ENCODE measurements around the gene SOX2. TPM values are rescaled to one million over a fixed set of nuclear protein-coding genes. Genes with fewer than 3 reads are reported as not detected.

SOX2 gene
- total and polyA plus RNA-seq, 2 of the 13 experiments (the other 11 are each of a cell fraction or from before 2014, with no cell fraction given): not detected

- TF ChIP-seq NR2C2 (CRISPR knock-in tag; IDR thresholded peaks at IDR 0.05; ENCODE audit: borderline replicate concordance): no peak
These were observed 12.0 kb downstream of the SOX2 start (continued) for GRCh38 chr3:181723625-181724191.

- Histone ChIP-seq H3K79me2 (ENCODE audit: insufficient read depth, low read length) (no peaks in the 10 kb centered on the region), H3K9ac (ENCODE audit: insufficient read depth, low read depth, low read length) (no peak overlapping the region), H3K27ac (ENCODE audit: extremely low read length, insufficient read depth, low read length) (no peak overlapping the region), H3K4me3 (replicated peaks in 1 of 3; ENCODE audit: insufficient read depth in 1 of 3, low read depth in 2 of 3, low read length in 3 of 3) (no peak overlapping the region), H4K20me1 (ENCODE audit: insufficient read depth, low read length) (no peaks in the 10 kb centered on the region), H3K27me3 (ENCODE audit: control insufficient read depth in 1 of 2, insufficient read depth in 2 of 2, low read length in 2 of 2) (peaks cover 0 to 43% of the 10 kb centered on the region in 2 experiments; a peak in 3 of 5 replicates), H3K36me3 (replicated peaks in 1 of 2; ENCODE audit: control insufficient read depth in 1 of 2, insufficient read depth in 2 of 2, low read length in 2 of 2) (no peaks in the 10 kb centered on the region), H3K4me1 (ENCODE audit: insufficient read depth, low read length) (peaks cover 13% of the 10 kb centered on the region), H3K4me2 (ENCODE audit: low read depth, low read length) (no peak overlapping the region), H2AFZ (ENCODE audit: low read length) (no peak overlapping the region), H3K9me3 (ENCODE audit: low read length) (no peaks in the 10 kb centered on the region)
- CTCF ChIA-PET (ENCODE audit: low intra/inter-chr PET ratio, low total read pairs): no interaction called here
- no peak for ATAC-seq
- no peak for FAIRE-seq
- intact Hi-C loops (cut with micrococcal nuclease; ENCODE audit: unreplicated experiment) (no loop called here), in situ Hi-C loops (cut with HindIII; ENCODE audit: extremely low pct_ligation_motif_present, low pct_unique_long_range_greater_than_20kb) (loop anchor here (25.0 kb wide), 1 partner anchor 763 kb away; no protein-coding TSS in a partner anchor)
- POLR2A ChIA-PET: no interaction called here
- BruUV-seq (replicated peaks): no TSS peak
- DNase-seq (ENCODE audit: low spot score): no peak
- 80% methylated on average over 31 of the region's 31 CpGs for WGBS (ENCODE audit: low lambda C conversion rate)
- TF ChIP-seq PHF8 (CRISPR knock-in tag; IDR thresholded peaks at IDR 0.05): no peak
- peak in 1 of 2 experiments; percentile 21; a peak in 1 of 4 replicates for TF ChIP-seq MAFK (conservative IDR thresholded peaks at IDR 0.05 in 1 of 2, IDR thresholded peaks at IDR 0.05 in 1 of 2; ENCODE audit: low read length in 2 of 2)
These were observed 12.7 kb downstream of the SOX2 start for GRCh38 chr3:181724192-181724965.

GRCh38 chr3:181725131-181725731, 13.5 kb downstream of the SOX2 start:
- Histone ChIP-seq H3K4me1 (ENCODE audit: insufficient read depth, low read length) (peaks cover 13% of the 10 kb centered on the region), H3K36me3 (replicated peaks in 1 of 2; ENCODE audit: control insufficient read depth in 1 of 2, insufficient read depth in 2 of 2, low read length in 2 of 2) (no peaks in the 10 kb centered on the region), H3K4me3 (replicated peaks in 1 of 3; ENCODE audit: insufficient read depth in 1 of 3, low read depth in 2 of 3, low read length in 3 of 3) (no peak overlapping the region), H3K27me3 (ENCODE audit: control insufficient read depth in 1 of 2, insufficient read depth in 2 of 2, low read length in 2 of 2) (peaks cover 0 to 39% of the 10 kb centered on the region in 2 experiments; a peak in 3 of 5 replicates), H4K20me1 (ENCODE audit: insufficient read depth, low read length) (no peaks in the 10 kb centered on the region), H2AFZ (ENCODE audit: low read length) (no peak overlapping the region), H3K9me3 (ENCODE audit: low read length) (no peaks in the 10 kb centered on the region), H3K27ac (ENCODE audit: extremely low read length, insufficient read depth, low read length) (no peak overlapping the region), H3K9ac (ENCODE audit: insufficient read depth, low read depth, low read length) (no peak overlapping the region), H3K4me2 (ENCODE audit: low read depth, low read length) (no peak overlapping the region), H3K79me2 (ENCODE audit: insufficient read depth, low read length) (no peaks in the 10 kb centered on the region)
- ChIA-PET CTCF (ENCODE audit: low intra/inter-chr PET ratio, low total read pairs) (no interaction called here), POLR2A (no interaction called here)
- DNase-seq (ENCODE audit: low spot score) (no peak), FAIRE-seq (no peak), ATAC-seq (no peak)
- BruUV-seq (replicated peaks): no TSS peak
- intact Hi-C loops (cut with micrococcal nuclease; ENCODE audit: unreplicated experiment) (no loop called here), in situ Hi-C loops (cut with HindIII; ENCODE audit: extremely low pct_ligation_motif_present, low pct_unique_long_range_greater_than_20kb) (no loop called here)
- 64% methylated on average over 24 of the region's 24 CpGs for WGBS (ENCODE audit: low lambda C conversion rate)
- no peak for TF ChIP-seq ZFP36L2 (CRISPR knock-in tag; IDR thresholded peaks at IDR 0.05)
- TF ChIP-seq MTF2 (CRISPR knock-in tag; IDR thresholded peaks at IDR 0.05; ENCODE audit: borderline replicate concordance): no peak
- TF ChIP-seq CBX1 (IDR thresholded peaks at IDR 0.05; ENCODE audit: low read depth): no peak
- TF ChIP-seq ZBTB33 (CRISPR knock-in tag; IDR thresholded peaks at IDR 0.05): no peak
